ENCODE data around the gene CAPN12.
A peak's percentile ranks its signal among the peaks of the same experiment; 100 is the strongest.

Gene CAPN12

GRCh38 chr19:38715555-38715954 lies 28.7 kb downstream of the CAPN12 start:
- H3K4me3 Mint-ChIP-seq: no peak overlapping the region
- no peaks in the 10 kb centered on the region for H3K4me1 Mint-ChIP-seq (ENCODE audit: low read depth)
- peaks cover 33% of the 10 kb centered on the region for H3K36me3 Mint-ChIP-seq (ENCODE audit: low read depth)
- H3K27ac Mint-ChIP-seq: no peak overlapping the region
- H3K27me3 Mint-ChIP-seq: no peaks in the 10 kb centered on the region
- H3K9me3 Mint-ChIP-seq: no peaks in the 10 kb centered on the region

DNA sequence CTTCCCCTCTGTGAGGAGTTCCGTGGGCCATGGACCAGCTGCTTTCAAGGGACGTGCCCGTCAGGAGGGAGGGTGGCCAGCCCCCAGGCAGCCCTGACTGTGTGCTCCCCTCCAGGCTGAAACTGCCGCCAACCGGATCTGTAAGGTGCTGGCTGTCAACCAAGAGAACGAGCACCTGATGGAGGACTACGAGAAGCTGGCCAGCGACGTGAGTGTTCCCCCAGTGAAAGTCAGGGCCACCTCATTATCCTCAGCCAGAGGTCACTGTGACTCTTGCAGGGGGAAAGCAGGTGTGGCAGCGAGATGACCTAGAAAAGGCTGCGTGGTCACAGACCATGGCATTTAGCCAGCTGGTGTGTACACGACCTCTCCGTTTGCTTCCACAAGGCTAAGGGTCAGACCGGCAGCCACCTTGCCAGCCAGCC lies 29.9 kb downstream of the CAPN12 start:
- Mint-ChIP-seq H3K27ac (no peak overlapping the region), H3K4me1 (ENCODE audit: low read depth) (no peaks in the 10 kb centered on the region), H3K9me3 (no peaks in the 10 kb centered on the region), H3K27me3 (no peaks in the 10 kb centered on the region), H3K36me3 (ENCODE audit: low read depth) (peaks cover 36% of the 10 kb centered on the region), H3K4me3 (no peak overlapping the region)

GRCh38 chr19:38713865-38714264 lies 30.4 kb downstream of the CAPN12 start:
- Mint-ChIP-seq H3K27ac (no peak overlapping the region), H3K4me3 (no peak overlapping the region), H3K36me3 (ENCODE audit: low read depth) (peaks cover 36% of the 10 kb centered on the region)

GRCh38 chr19:38713227-38713649 lies 31.0 kb downstream of the CAPN12 start:
- Mint-ChIP-seq H3K36me3 (ENCODE audit: low read depth) (peaks cover 39% of the 10 kb centered on the region), H3K4me3 (no peak overlapping the region), H3K27ac (no peak overlapping the region), H3K9me3 (no peaks in the 10 kb centered on the region), H3K27me3 (no peaks in the 10 kb centered on the region), H3K4me1 (ENCODE audit: low read depth) (no peaks in the 10 kb centered on the region)

More at GRCh38 chr19:38713865-38714264, 30.4 kb downstream of the CAPN12 start:
- Mint-ChIP-seq H3K4me1 (ENCODE audit: low read depth) (no peaks in the 10 kb centered on the region), H3K9me3 (no peaks in the 10 kb centered on the region), H3K27me3 (no peaks in the 10 kb centered on the region)

- peaks cover 38% of the 10 kb centered on the region for H3K36me3 Mint-ChIP-seq (ENCODE audit: low read depth)
- no peaks in the 10 kb centered on the region for H3K27me3 Mint-ChIP-seq
- H3K4me3 Mint-ChIP-seq: no peak overlapping the region
- no peaks in the 10 kb centered on the region for H3K4me1 Mint-ChIP-seq (ENCODE audit: low read depth)
- no peak overlapping the region for H3K27ac Mint-ChIP-seq
- no peaks in the 10 kb centered on the region for H3K9me3 Mint-ChIP-seq
Measured at GRCh38 chr19:38712161-38712748, 32.0 kb downstream of the CAPN12 start.

- no peak overlapping the region for H3K27ac Mint-ChIP-seq
Measured at GRCh38 chr19:38711726-38712153, 32.5 kb downstream of the CAPN12 start.

DNA sequence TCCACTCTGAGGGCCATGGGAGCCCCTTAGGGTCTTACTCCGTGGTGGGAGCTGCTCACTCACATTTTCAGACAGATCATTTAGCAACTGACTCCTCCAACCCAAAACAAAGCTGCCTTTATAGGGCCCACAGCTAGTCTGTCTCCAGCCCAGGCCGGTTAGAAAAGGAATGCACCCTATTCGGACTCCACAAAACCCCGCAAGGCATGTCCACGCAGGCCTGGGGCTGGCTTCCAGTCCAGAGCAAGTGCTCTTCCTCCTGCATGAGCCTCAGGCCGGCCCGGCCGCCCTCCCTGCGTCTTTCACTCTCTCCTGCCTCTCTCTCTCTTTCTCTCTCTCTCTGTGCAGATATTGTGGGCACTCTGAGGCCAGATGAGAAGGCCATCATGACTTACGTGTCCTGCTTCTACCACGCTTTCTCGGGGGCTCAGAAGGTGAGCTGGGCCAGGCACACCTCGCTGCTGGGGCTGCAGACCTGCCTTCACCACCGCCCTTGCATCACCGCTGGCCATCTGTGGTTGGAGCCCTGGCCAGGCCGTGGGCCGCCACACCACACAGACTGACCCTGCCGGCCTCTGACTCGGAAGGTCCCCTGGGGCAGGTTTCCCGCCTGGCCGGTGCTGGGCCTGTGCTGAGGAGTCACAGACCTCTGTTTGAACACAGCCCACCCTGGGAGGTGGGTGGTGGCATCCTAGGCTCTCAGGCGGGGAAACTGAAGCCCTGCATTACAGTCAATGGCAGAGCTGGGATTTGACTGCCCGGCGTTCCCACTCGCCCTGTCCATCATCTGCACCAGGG lies 33.1 kb downstream of the CAPN12 start:
- Mint-ChIP-seq H3K36me3 (ENCODE audit: low read depth) (peaks cover 39% of the 10 kb centered on the region), H3K4me1 (ENCODE audit: low read depth) (no peaks in the 10 kb centered on the region)

More at GRCh38 chr19:38711726-38712153, 32.5 kb downstream of the CAPN12 start:
- Mint-ChIP-seq H3K9me3 (no peaks in the 10 kb centered on the region), H3K4me1 (ENCODE audit: low read depth) (no peaks in the 10 kb centered on the region), H3K4me3 (no peak overlapping the region), H3K36me3 (ENCODE audit: low read depth) (peaks cover 42% of the 10 kb centered on the region), H3K27me3 (no peaks in the 10 kb centered on the region)

DNA sequence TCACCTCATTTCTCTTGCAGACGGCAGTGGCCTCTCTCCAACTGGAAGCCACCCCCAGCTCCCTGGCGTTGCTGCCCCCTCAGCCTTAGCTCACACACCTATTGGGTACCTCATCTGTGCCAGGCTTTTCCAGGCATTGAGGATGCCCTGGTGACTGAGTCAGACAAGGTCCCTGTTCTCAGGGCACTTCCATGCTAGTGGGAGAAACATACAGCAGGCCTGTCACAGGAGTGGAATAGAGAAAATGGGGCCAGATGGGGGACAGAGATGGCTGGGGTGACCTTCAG lies 33.9 kb downstream of the CAPN12 start:
- H3K27me3 Mint-ChIP-seq: no peaks in the 10 kb centered on the region
- H3K9me3 Mint-ChIP-seq: no peaks in the 10 kb centered on the region
- H3K27ac Mint-ChIP-seq: no peak overlapping the region
- peaks cover 39% of the 10 kb centered on the region for H3K36me3 Mint-ChIP-seq (ENCODE audit: low read depth)
- H3K4me3 Mint-ChIP-seq: no peak overlapping the region
- H3K4me1 Mint-ChIP-seq (ENCODE audit: low read depth): no peaks in the 10 kb centered on the region

More for the DNA sequence above, 33.1 kb downstream of the CAPN12 start:
- no peak overlapping the region for H3K4me3 Mint-ChIP-seq
- no peak overlapping the region for H3K27ac Mint-ChIP-seq
- H3K27me3 Mint-ChIP-seq: no peaks in the 10 kb centered on the region
- no peaks in the 10 kb centered on the region for H3K9me3 Mint-ChIP-seq

DNA sequence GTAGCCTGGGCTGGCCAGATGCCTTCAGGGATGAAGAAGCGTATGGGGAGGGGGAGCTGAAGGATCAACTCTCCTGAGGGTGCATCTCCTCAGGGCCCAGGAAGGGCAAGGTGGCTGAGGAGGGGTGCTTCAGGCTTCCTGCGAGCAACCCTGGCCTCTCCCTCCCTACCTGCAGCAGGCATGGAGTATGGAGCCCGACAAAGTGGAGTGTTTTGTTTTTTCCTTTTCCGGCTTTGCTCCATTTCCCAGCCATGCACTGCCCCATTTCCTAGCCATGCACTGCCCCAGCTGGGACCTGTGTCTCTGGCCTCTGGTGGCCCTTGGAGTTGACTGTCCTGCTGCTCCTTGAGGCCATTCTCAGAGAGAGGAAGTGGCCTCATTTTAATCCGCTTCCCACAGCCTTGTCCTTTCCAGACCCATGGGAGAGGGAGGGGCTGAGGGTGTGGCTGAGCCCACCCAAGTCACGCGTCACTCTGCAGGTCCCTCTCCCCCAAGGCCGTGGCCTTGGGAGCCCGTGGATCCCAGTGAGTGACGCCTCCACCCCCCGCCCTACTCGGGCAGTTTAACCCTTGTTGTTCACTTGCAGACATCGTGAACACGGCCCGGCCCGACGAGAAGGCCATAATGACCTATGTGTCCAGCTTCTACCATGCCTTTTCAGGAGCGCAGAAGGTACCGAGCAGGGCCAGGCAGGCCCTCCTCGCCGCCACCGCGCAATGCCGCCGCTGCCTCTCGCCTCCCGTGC lies 34.4 kb downstream of the CAPN12 start:
- H3K36me3 Mint-ChIP-seq (ENCODE audit: low read depth): peaks cover 38% of the 10 kb centered on the region

GRCh38 chr19:38709119-38709518 lies 35.2 kb downstream of the CAPN12 start:
- Mint-ChIP-seq H3K9me3 (no peaks in the 10 kb centered on the region), H3K4me1 (ENCODE audit: low read depth) (no peaks in the 10 kb centered on the region), H3K4me3 (no peak overlapping the region), H3K27me3 (no peaks in the 10 kb centered on the region), H3K36me3 (ENCODE audit: low read depth) (peaks cover 37% of the 10 kb centered on the region), H3K27ac (no peak overlapping the region)

More for the DNA sequence above, 34.4 kb downstream of the CAPN12 start:
- Mint-ChIP-seq H3K4me1 (ENCODE audit: low read depth) (no peaks in the 10 kb centered on the region), H3K27me3 (no peaks in the 10 kb centered on the region), H3K27ac (no peak overlapping the region), H3K9me3 (no peaks in the 10 kb centered on the region), H3K4me3 (no peak overlapping the region)

- Mint-ChIP-seq H3K36me3 (ENCODE audit: low read depth) (peaks cover 40% of the 10 kb centered on the region), H3K4me1 (ENCODE audit: low read depth) (no peaks in the 10 kb centered on the region), H3K27me3 (no peaks in the 10 kb centered on the region), H3K4me3 (no peak overlapping the region), H3K9me3 (no peaks in the 10 kb centered on the region), H3K27ac (peak overlapping the region; percentile 21)
Measured at GRCh38 chr19:38708413-38709024, 35.8 kb downstream of the CAPN12 start.

DNA sequence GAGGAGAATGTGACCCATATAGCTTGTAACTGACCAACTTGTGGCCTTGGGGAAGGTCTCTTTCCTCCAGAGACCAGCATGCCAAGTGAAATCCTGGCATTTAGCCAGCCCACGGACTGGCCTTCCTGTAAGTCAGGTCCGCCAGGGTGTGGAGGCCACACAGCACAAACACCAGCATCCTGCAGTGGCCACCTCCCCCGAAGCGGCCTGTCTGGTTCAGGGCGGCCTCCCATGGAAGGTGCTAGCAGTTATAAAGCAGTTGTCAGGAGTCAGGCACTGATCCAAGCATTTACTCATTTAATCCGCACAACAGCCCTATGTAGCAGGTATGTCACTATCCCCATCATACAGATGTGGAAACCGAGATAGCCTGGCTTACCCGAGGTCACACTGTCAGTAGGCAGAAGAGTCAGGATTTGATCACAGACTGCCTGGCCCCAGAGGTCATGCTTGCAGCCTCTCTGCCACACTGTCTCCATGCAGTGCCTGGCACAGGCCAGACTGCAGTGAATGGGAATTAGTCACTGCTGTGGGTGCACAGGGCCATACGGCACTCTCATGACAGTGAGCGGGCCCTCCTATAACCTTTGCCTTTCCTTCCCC lies 36.7 kb downstream of the CAPN12 start:
- Mint-ChIP-seq H3K27ac (no peak overlapping the region), H3K36me3 (ENCODE audit: low read depth) (peaks cover 39% of the 10 kb centered on the region), H3K4me3 (no peak overlapping the region), H3K4me1 (ENCODE audit: low read depth) (no peaks in the 10 kb centered on the region), H3K27me3 (no peaks in the 10 kb centered on the region), H3K9me3 (no peaks in the 10 kb centered on the region)

- no peak overlapping the region for H3K27ac Mint-ChIP-seq
- H3K36me3 Mint-ChIP-seq (ENCODE audit: low read depth): peaks cover 39% of the 10 kb centered on the region
- no peaks in the 10 kb centered on the region for H3K9me3 Mint-ChIP-seq
- H3K4me3 Mint-ChIP-seq: no peak overlapping the region
- no peaks in the 10 kb centered on the region for H3K4me1 Mint-ChIP-seq (ENCODE audit: low read depth)
- no peaks in the 10 kb centered on the region for H3K27me3 Mint-ChIP-seq
Measured at GRCh38 chr19:38706792-38707511, 37.3 kb downstream of the CAPN12 start.
